PFSK-1 (cell line): ENCODE data around the gene CPTP.

Experiments
- POLR2AphosphoS5 ChIP-seq: IDR thresholded peaks from 2 replicates; pipeline ENCODE4 v1.6.1; 2012; ENCODE audit warnings: low read depth, mild to moderate bottlenecking, control low read depth, low read length, moderate library complexity
- TAF1 ChIP-seq: IDR thresholded peaks from 2 replicates; pipeline ENCODE4 v1.6.1; 2012; ENCODE audit warnings: low read length, control low read depth, borderline replicate concordance; ENCODE audit not compliant: insufficient read depth
- TF ChIP-seq, protein P1 (sequence below), 2 experiments: IDR thresholded peaks; 2 replicates each; pipeline versions ENCODE4 v1.6.1 to v1.8.0; 2011 to 2012; ENCODE audit warnings: low read depth in 2 of 2, low read length in 2 of 2, control low read depth in 1 of 2, inconsistent platforms in 1 of 2, mild to moderate bottlenecking in 1 of 2, moderate library complexity in 1 of 2; ENCODE audit not compliant: insufficient read depth in 1 of 2

DNA sequence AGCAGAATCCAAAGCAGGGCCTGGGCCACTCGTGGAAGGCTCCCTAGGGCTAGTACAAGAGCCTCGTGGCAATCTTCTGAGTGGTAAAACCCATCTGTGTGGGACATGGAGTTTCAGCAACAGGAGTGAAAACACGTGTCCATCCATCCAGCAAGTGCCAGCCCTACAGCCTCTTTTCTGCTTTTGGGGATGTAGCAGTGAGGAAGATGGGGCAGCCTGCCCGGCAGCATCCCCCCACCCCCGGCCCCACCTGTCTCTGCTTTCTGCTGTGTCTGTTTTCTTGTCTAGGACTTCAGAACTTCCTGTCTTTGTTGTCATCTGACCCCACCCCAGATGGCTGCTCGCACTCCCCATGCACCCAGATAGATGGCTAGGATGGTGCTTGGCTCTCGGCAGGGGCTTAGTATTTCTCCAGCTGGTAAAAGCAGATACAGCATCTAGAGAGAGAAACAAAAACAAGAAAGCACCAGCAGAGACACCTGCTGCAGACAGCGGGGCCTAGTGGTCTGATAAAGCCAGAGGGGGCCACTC, 1.5 kb downstream of the CPTP start:
- TF ChIP-seq, protein P1, sequence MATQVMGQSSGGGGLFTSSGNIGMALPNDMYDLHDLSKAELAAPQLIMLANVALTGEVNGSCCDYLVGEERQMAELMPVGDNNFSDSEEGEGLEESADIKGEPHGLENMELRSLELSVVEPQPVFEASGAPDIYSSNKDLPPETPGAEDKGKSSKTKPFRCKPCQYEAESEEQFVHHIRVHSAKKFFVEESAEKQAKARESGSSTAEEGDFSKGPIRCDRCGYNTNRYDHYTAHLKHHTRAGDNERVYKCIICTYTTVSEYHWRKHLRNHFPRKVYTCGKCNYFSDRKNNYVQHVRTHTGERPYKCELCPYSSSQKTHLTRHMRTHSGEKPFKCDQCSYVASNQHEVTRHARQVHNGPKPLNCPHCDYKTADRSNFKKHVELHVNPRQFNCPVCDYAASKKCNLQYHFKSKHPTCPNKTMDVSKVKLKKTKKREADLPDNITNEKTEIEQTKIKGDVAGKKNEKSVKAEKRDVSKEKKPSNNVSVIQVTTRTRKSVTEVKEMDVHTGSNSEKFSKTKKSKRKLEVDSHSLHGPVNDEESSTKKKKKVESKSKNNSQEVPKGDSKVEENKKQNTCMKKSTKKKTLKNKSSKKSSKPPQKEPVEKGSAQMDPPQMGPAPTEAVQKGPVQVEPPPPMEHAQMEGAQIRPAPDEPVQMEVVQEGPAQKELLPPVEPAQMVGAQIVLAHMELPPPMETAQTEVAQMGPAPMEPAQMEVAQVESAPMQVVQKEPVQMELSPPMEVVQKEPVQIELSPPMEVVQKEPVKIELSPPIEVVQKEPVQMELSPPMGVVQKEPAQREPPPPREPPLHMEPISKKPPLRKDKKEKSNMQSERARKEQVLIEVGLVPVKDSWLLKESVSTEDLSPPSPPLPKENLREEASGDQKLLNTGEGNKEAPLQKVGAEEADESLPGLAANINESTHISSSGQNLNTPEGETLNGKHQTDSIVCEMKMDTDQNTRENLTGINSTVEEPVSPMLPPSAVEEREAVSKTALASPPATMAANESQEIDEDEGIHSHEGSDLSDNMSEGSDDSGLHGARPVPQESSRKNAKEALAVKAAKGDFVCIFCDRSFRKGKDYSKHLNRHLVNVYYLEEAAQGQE (IDR thresholded peaks at IDR 0.05; ENCODE audit: insufficient read depth in 1 of 2, low read depth in 2 of 2, low read length in 2 of 2): no peak
- TF ChIP-seq TAF1 (no peak), POLR2AphosphoS5 (no peak)
